Thoracic aorta (tissue), 2 donors: Measurements from ENCODE around the gene MACROD1. TPM values are rescaled to one million over a fixed set of nuclear protein-coding genes. Genes with fewer than 3 reads are reported as not detected.
A peak's percentile ranks its signal among the peaks of the same experiment; 100 is the strongest.

Source experiments
- ATAC-seq: fragments of 150-250 bp; one replicate; pipeline ENCODE4 v1.8.0; 2017; ENCODE audit warnings: low read depth; ENCODE audit not compliant: insufficient number of reproducible peaks, low FRiP score
- DNase-seq: peaks from one replicate; pipeline ENCODE4 v3.0.0-alpha.2; 2020; ENCODE audit warnings: low spot score
- H3K27ac ChIP-seq, 2 donors: fragments of 200-600 bp; sonication (generic); 1 replicate in 1 of 2; 2 replicates in 1 of 2; pipeline ENCODE4 v1.5.1; 2016; ENCODE audit warnings: mild to moderate bottlenecking in 2 of 2, moderate library complexity in 2 of 2
- H3K27me3 ChIP-seq: fragments of 200-600 bp; sonication (generic); replicated peaks from 2 replicates; pipeline ENCODE4 v1.6.0; 2016; ENCODE audit warnings: mild to moderate bottlenecking; ENCODE audit not compliant: insufficient read depth
- H3K36me3 ChIP-seq: fragments of 200-600 bp; sonication (generic); one replicate; pipeline ENCODE4 v1.5.1; 2016
- H3K4me1 ChIP-seq, 2 donors: fragments of 200-600 bp; sonication (generic); 1 replicate in 1 of 2; 2 replicates in 1 of 2; pipeline versions ENCODE4 v1.5.1 to v1.6.0; 2016; ENCODE audit warnings: low read depth in 2 of 2, mild to moderate bottlenecking in 1 of 2; ENCODE audit not compliant: control insufficient read depth in 1 of 2
- H3K4me3 ChIP-seq: fragments of 200-600 bp; sonication (generic); 2 replicates; pipeline ENCODE4 v1.5.1; 2016; ENCODE audit warnings: mild to moderate bottlenecking
- H3K9me3 ChIP-seq: fragments of 200-600 bp; sonication (generic); 2 replicates; pipeline ENCODE4 v1.5.1; 2016
- CTCF ChIP-seq: fragments of 200-600 bp; sonication (generic); IDR thresholded peaks from one replicate; pipeline ENCODE4 v1.5.1; 2019; ENCODE audit warnings: antibody characterized with exemption
- total RNA-seq, 2 donors: library from RNA; depleted of rRNA; stranded (reverse); fragments of >200 nt; gene quantifications; one replicate each; pipeline versions ENCODE4 v1.1.0 to v1.2.3, GENCODE V29; 2016

The MACROD1 gene
- total RNA-seq, 2 donors from 2014 or later, result 15.8 to 17.6 TPM

- Histone ChIP-seq H3K36me3 (no peaks in the 10 kb centered on the region), H3K9me3 (no peaks in the 10 kb centered on the region), H3K27ac (no peak overlapping the region), H3K27me3 (no peaks in the 10 kb centered on the region), H3K4me3 (peak overlapping the region; percentile 71), H3K4me1 (peaks cover 9 to 19% of the 10 kb centered on the region in 2 donors)
- ATAC-seq (no peak), DNase-seq (no peak)
- no peak for TF ChIP-seq CTCF
These were observed 128.8 kb downstream of the MACROD1 start for GRCh38 chr11:64037027-64037634.

GRCh38 chr11:64036087-64037026, 129.6 kb downstream of the MACROD1 start:
- ATAC-seq (no peak), DNase-seq (no peak)
- TF ChIP-seq CTCF, result no peak
- H3K36me3 ChIP-seq, result no peaks in the 10 kb centered on the region
- peaks cover 9 to 19% of the 10 kb centered on the region in 2 donors for H3K4me1 ChIP-seq
- no peaks in the 10 kb centered on the region for H3K27me3 ChIP-seq
- no peaks in the 10 kb centered on the region for H3K9me3 ChIP-seq
- H3K4me3 ChIP-seq, result peak overlapping the region; percentile 71
- no peak overlapping the region for H3K27ac ChIP-seq

- Histone ChIP-seq H3K4me3 (peak within 1 kb of the TSS; percentile 71), H3K4me1 (peaks cover 9 to 19% of the 10 kb centered on the region in 2 donors), H3K27ac (peak within 1 kb of the TSS in 1 of 2 donors; percentile 38), H3K36me3 (no peaks in the 10 kb centered on the region), H3K9me3 (no peaks in the 10 kb centered on the region), H3K27me3 (no peaks in the 10 kb centered on the region)
- no peak for ATAC-seq
- no peak for TF ChIP-seq CTCF
- DNase-seq, result no peak
These were observed 130.3 kb downstream of the MACROD1 start, which contains the start of gene FLRT1 for GRCh38 chr11:64035576-64035975. Gene FLRT1, plus strand, starts transcription at chr11:64035931. Its CDS starts 80,337 bp downstream, at chr11:64116268.

- Histone ChIP-seq H3K27me3 (no peaks in the 10 kb centered on the region), H3K9me3 (no peaks in the 10 kb centered on the region), H3K36me3 (no peaks in the 10 kb centered on the region), H3K4me1 (peaks cover 9 to 19% of the 10 kb centered on the region in 2 donors), H3K27ac (peak overlapping the region in 1 of 2 donors; percentile 38), H3K4me3 (peak overlapping the region; percentile 36)
- no peak for DNase-seq
- ATAC-seq, result no peak
- no peak for TF ChIP-seq CTCF
These were observed 130.8 kb downstream of the MACROD1 start for GRCh38 chr11:64035081-64035524.

GRCh38 chr11:64034411-64034811, 131.5 kb downstream of the MACROD1 start:
- Histone ChIP-seq H3K9me3 (no peaks in the 10 kb centered on the region), H3K27me3 (no peaks in the 10 kb centered on the region), H3K4me1 (peaks cover 9 to 19% of the 10 kb centered on the region in 2 donors), H3K27ac (no peak overlapping the region), H3K4me3 (no peak overlapping the region), H3K36me3 (no peaks in the 10 kb centered on the region)
- DNase-seq (no peak), ATAC-seq (no peak)
- TF ChIP-seq CTCF, result no peak
